HCT116 (cell line): ENCODE results near the gene GABRA4. TPM values are rescaled to one million over a fixed set of nuclear protein-coding genes. Genes with fewer than 3 reads are reported as not detected.

Experiments
- ATAC-seq: fragments of 200-7000 bp; cut with Tn5 transposase; 2 replicates; pipeline ENCODE4 v1.9.1; 2020; ENCODE audit warnings: mild to moderate bottlenecking, moderate library complexity
- BruUV-seq: library from RNA; stranded (reverse); fragments of 400-500 nt; replicated peaks from 2 replicates; lab custom pipeline; 2021; lab: Mats Ljungman, UMichigan
- CTCF ChIA-PET: fragments of 300-600 bp; sonication (Branson Sonifier 250); formaldehyde crosslinking; loops from one replicate; lab custom pipeline; 2021; ENCODE audit warnings: antibody characterized with exemption; lab: Charles Lee
- POLR2A ChIA-PET: fragments of 300-600, 350-600 bp; sonication (Branson Sonifier 250); formaldehyde crosslinking; loops from one replicate; lab custom pipeline; 2021; ENCODE audit warnings: antibody characterized with exemption; lab: Charles Lee
- RAD21 ChIA-PET, 2 experiments: fragments of 300-600 bp; sonication (Branson Sonifier 250); formaldehyde crosslinking; loops; one replicate each; lab custom pipeline; 2023; ENCODE audit warnings: low total read pairs in 2 of 2; ENCODE audit not compliant: uncharacterized antibody in 2 of 2, unreplicated experiment in 2 of 2, low non-redundant PET in 1 of 2; lab: Charles Lee
- DNase-seq: peaks from one replicate; pipeline ENCODE4 v3.0.0-alpha.2; 2010; ENCODE audit warnings: low read depth, low spot score
- H2AFZ ChIP-seq: fragments of 200-600 bp; shearing (Covaris generic), sonication (generic); 2 replicates; pipeline ENCODE4 v1.6.1; 2017; ENCODE audit warnings: low read depth, mixed run types, mixed read lengths, antibody characterized with exemption, low read length; ENCODE audit not compliant: poor library complexity, severe bottlenecking
- H3K27ac ChIP-seq: 2 replicates; pipeline ENCODE4 v1.5.1; 2012; ENCODE audit warnings: low read depth, low read length
- H3K27me3 ChIP-seq: fragments of 200-600 bp; sonication (generic); 2 replicates; pipeline ENCODE4 v1.6.1; 2016; ENCODE audit warnings: mixed run types, low read length, mixed read lengths; ENCODE audit not compliant: insufficient read depth
- H3K36me3 ChIP-seq, 2 experiments: fragments of 200-500 bp in 1 of 2; fragments of 200-600 bp in 1 of 2; sonication (Bioruptor generic) in 1 of 2; sonication (generic) in 1 of 2; 2 replicates each; pipeline versions ENCODE4 v1.5.1 to v1.6.1; 2014 to 2016; ENCODE audit warnings: low read length in 2 of 2, inconsistent platforms in 1 of 2, mixed read lengths in 1 of 2, mixed run types in 1 of 2; ENCODE audit not compliant: insufficient read depth in 2 of 2, control insufficient read depth in 1 of 2
- H3K4me1 ChIP-seq, 2 experiments: fragments of 200-600 bp in 1 of 2; sonication (generic) in 1 of 2; 2 replicates each; pipeline versions ENCODE4 v1.5.1 to v1.6.1; 2012 to 2017; ENCODE audit warnings: low read length in 2 of 2, inconsistent platforms in 1 of 2, mild to moderate bottlenecking in 1 of 2, mixed read lengths in 1 of 2, mixed run types in 1 of 2, moderate library complexity in 1 of 2; ENCODE audit not compliant: insufficient read depth in 2 of 2, control insufficient read depth in 1 of 2
- H3K4me2 ChIP-seq: fragments of 200-600 bp; sonication (generic); 2 replicates; pipeline ENCODE4 v1.6.1; 2017; ENCODE audit warnings: mixed run types, low read length, mixed read lengths
- H3K4me3 ChIP-seq, 2 experiments: fragments of 200-600 bp in 1 of 2; sonication (generic) in 1 of 2; replicated peaks in 1 of 2; 2 replicates each; pipeline ENCODE4 v1.5.1; 2011 to 2016; ENCODE audit warnings: low read length in 2 of 2, control low read depth in 1 of 2, low read depth in 1 of 2, mild to moderate bottlenecking in 1 of 2, mixed read lengths in 1 of 2, mixed run types in 1 of 2
- H3K79me2 ChIP-seq: fragments of 200-600 bp; sonication (generic); 2 replicates; pipeline ENCODE4 v1.6.1; 2017; ENCODE audit warnings: mild to moderate bottlenecking, mixed run types, low read length, moderate library complexity, mixed read lengths; ENCODE audit not compliant: insufficient read depth
- H3K9ac ChIP-seq: fragments of 200-600 bp; sonication (generic); 2 replicates; pipeline ENCODE4 v1.6.1; 2016; ENCODE audit warnings: low read length, mixed read lengths
- H3K9me2 ChIP-seq: fragments of 200-600 bp; sonication (generic), shearing (Covaris generic); 2 replicates; pipeline ENCODE4 v1.6.1; 2017; ENCODE audit warnings: mixed run types, mild to moderate bottlenecking, moderate library complexity; ENCODE audit not compliant: insufficient read depth
- H3K9me3 ChIP-seq, 2 experiments: fragments of 200-500 bp in 1 of 2; fragments of 200-600 bp in 1 of 2; sonication (Bioruptor generic) in 1 of 2; sonication (generic) in 1 of 2; 2 replicates each; pipeline ENCODE4 v1.6.1; 2014 to 2017; ENCODE audit warnings: low read length in 2 of 2, mixed read lengths in 2 of 2, inconsistent platforms in 1 of 2, low read depth in 1 of 2, mild to moderate bottlenecking in 1 of 2, mixed run types in 1 of 2, moderate library complexity in 1 of 2; ENCODE audit not compliant: control insufficient read depth in 1 of 2, insufficient read depth in 1 of 2
- H4K20me1 ChIP-seq: fragments of 200-600 bp; sonication (generic), shearing (Covaris generic); 2 replicates; pipeline ENCODE4 v1.6.1; 2017; ENCODE audit warnings: mixed run types, mild to moderate bottlenecking, moderate library complexity; ENCODE audit not compliant: insufficient read depth
- CBX3 ChIP-seq: IDR thresholded peaks from 2 replicates; pipeline ENCODE4 v1.6.1; 2012; ENCODE audit warnings: low read depth
- CEBPB ChIP-seq: IDR thresholded peaks from 2 replicates; pipeline ENCODE4 v1.6.1; 2012; ENCODE audit warnings: low read depth
- CTCF ChIP-seq, 3 experiments: fragments of 200-600 bp in 1 of 3; sonication (generic) in 1 of 3; IDR thresholded peaks in 2 of 3; conservative IDR thresholded peaks in 1 of 3; 2 replicates each; pipeline ENCODE4 v1.5.1; 2012 to 2017; ENCODE audit warnings: low read depth in 2 of 3, low read length in 2 of 3, antibody characterized with exemption in 1 of 3, borderline replicate concordance in 1 of 3, control low read depth in 1 of 3, mild to moderate bottlenecking in 1 of 3, mixed read lengths in 1 of 3, mixed run types in 1 of 3, moderate library complexity in 1 of 3; ENCODE audit not compliant: insufficient read depth in 1 of 3
- EGR1 ChIP-seq: IDR thresholded peaks from 2 replicates; pipeline ENCODE4 v1.6.1; 2012; ENCODE audit warnings: low read depth
- ELF1 ChIP-seq: IDR thresholded peaks from 2 replicates; pipeline ENCODE4 v1.6.1; 2012; ENCODE audit warnings: low read depth, borderline replicate concordance
- EZH2 ChIP-seq: fragments of 200-600 bp; sonication (generic); IDR thresholded peaks from 2 replicates; pipeline ENCODE4 v1.6.1; 2017; ENCODE audit warnings: antibody characterized with exemption, mixed run types
- EZH2phosphoT487 ChIP-seq: fragments of 200-600 bp; IDR thresholded peaks from 2 replicates; pipeline ENCODE4 v1.6.1; 2018; ENCODE audit warnings: antibody characterized with exemption, borderline replicate concordance
- FOSL1 ChIP-seq: IDR thresholded peaks from 2 replicates; pipeline ENCODE4 v1.6.1; 2012; ENCODE audit warnings: low read depth
- POLR2AphosphoS5 ChIP-seq: IDR thresholded peaks from 2 replicates; pipeline ENCODE4 v1.6.1; 2011; ENCODE audit warnings: mild to moderate bottlenecking, low read depth, low read length, moderate library complexity
- RAD21 ChIP-seq: IDR thresholded peaks from 2 replicates; pipeline ENCODE4 v1.6.1; 2012; ENCODE audit warnings: low read depth, mild to moderate bottlenecking
- REST ChIP-seq: IDR thresholded peaks from 2 replicates; pipeline ENCODE4 v1.6.1; 2012; ENCODE audit warnings: low read depth
- SIN3A ChIP-seq: IDR thresholded peaks from 2 replicates; pipeline ENCODE4 v1.6.1; 2012; ENCODE audit warnings: low read depth
- SP1 ChIP-seq: IDR thresholded peaks from 2 replicates; pipeline ENCODE4 v1.6.1; 2012; ENCODE audit warnings: low read depth
- SRF ChIP-seq: IDR thresholded peaks from 2 replicates; pipeline ENCODE4 v1.6.1; 2012; ENCODE audit warnings: low read depth
- ZFX ChIP-seq: fragments of 450-650 bp; IDR thresholded peaks from 2 replicates; pipeline ENCODE4 v1.6.1; 2017
- ZNF274 ChIP-seq: fragments of 200-500 bp; sonication (Bioruptor generic); IDR thresholded peaks from 2 replicates; pipeline ENCODE4 v1.6.1; 2014; ENCODE audit warnings: mild to moderate bottlenecking, low read depth, low read length, inconsistent platforms
- intact Hi-C: fragments of 100-400 bp; cut with micrococcal nuclease; formaldehyde crosslinking; loops from 2 replicates; pipeline ENCODE4 v1.10.0; 2022
- total RNA-seq: library from RNA; stranded (reverse); gene quantifications from one replicate; pipeline ENCODE4 v1.2.1, GENCODE V29; 2021; ENCODE audit not compliant: unreplicated experiment

GABRA4 gene
- total RNA-seq, 1 experiment from 2014 or later = not detected

GRCh38 chr4:46890056-46890455 lies 103.3 kb downstream of the GABRA4 start:
- Histone ChIP-seq H3K9me3 (no peaks in the 10 kb centered on the region), H3K27ac (no peak overlapping the region), H3K27me3 (no peaks in the 10 kb centered on the region), H2AFZ (no peak overlapping the region), H4K20me1 (no peaks in the 10 kb centered on the region), H3K4me2 (no peak overlapping the region), H3K79me2 (no peaks in the 10 kb centered on the region), H3K9me2 (no peaks in the 10 kb centered on the region), H3K36me3 (no peaks in the 10 kb centered on the region), H3K9ac (no peak overlapping the region), H3K4me1 (no peaks in the 10 kb centered on the region), H3K4me3 (no peak overlapping the region)
- DNase-seq = no peak
- BruUV-seq = no TSS peak
- CTCF ChIA-PET = no interaction called here
- intact Hi-C loops = loop anchor here (10.0 kb wide), 1 partner anchor 55 kb away; no protein-coding TSS in a partner anchor
- TF ChIP-seq RAD21 (no peak), ZFX (no peak), ZNF274 (no peak)
- POLR2A ChIA-PET = no interaction called here
- RAD21 ChIA-PET = no interaction called here
- ATAC-seq = no peak

- Histone ChIP-seq H4K20me1 (no peaks in the 10 kb centered on the region), H3K9me2 (no peaks in the 10 kb centered on the region), H3K9ac (no peak overlapping the region), H3K4me3 (no peak overlapping the region), H3K4me1 (no peaks in the 10 kb centered on the region), H3K27ac (no peak overlapping the region), H3K9me3 (no peaks in the 10 kb centered on the region), H3K4me2 (no peak overlapping the region), H3K79me2 (no peaks in the 10 kb centered on the region), H3K36me3 (no peaks in the 10 kb centered on the region), H3K27me3 (no peaks in the 10 kb centered on the region), H2AFZ (no peak overlapping the region)
- no peak for DNase-seq
- intact Hi-C loops = no loop called here
- TF ChIP-seq EZH2 (no peak), FOSL1 (no peak), EZH2phosphoT487 (no peak), EGR1 (no peak), ZNF274 (no peak), ZFX (no peak), SRF (no peak), SIN3A (no peak), ELF1 (no peak), CEBPB (no peak), REST (no peak), CTCF (IDR thresholded peaks at IDR 0.05 in 2 of 3, conservative IDR thresholded peaks at IDR 0.05 in 1 of 3; ENCODE audit: borderline replicate concordance in 1 of 3, insufficient read depth in 1 of 3, low read depth in 2 of 3, low read length in 2 of 3) (no peak), CBX3 (no peak), POLR2AphosphoS5 (no peak), SP1 (no peak)
- RAD21 ChIA-PET = no interaction called here
- CTCF ChIA-PET = no interaction called here
- POLR2A ChIA-PET = no interaction called here
- ATAC-seq = no peak
- no TSS peak for BruUV-seq
Observed at GRCh38 chr4:46889410-46889809, 104.0 kb downstream of the GABRA4 start.
